IMR-90 (cell line): ENCODE results near the gene DTX3L. TPM values are rescaled to one million over a fixed set of nuclear protein-coding genes. Genes with fewer than 3 reads are reported as not detected.

Experiments
- ATAC-seq: fragments of 200-7000 bp; cut with Tn5 transposase; 2 replicates; pipeline ENCODE4 v1.9.1; 2020; ENCODE audit warnings: low read depth, mild to moderate bottlenecking, moderate library complexity
- BruUV-seq: library from RNA; stranded (reverse); fragments of 400-500 nt; replicated peaks from 2 replicates; lab custom pipeline; 2021; lab: Mats Ljungman, UMichigan
- CTCF ChIA-PET: fragments of 300-600 bp; formaldehyde crosslinking; extraction: SDS; loops from one replicate; lab custom pipeline; 2021; ENCODE audit warnings: antibody characterized with exemption; lab: Yijun Ruan, JAX
- POLR2A ChIA-PET: fragments of 300-600 bp; sonication (Branson Sonifier 250); formaldehyde crosslinking; loops from one replicate; lab custom pipeline; 2022; ENCODE audit warnings: antibody characterized with exemption; ENCODE audit not compliant: unreplicated experiment; lab: Charles Lee
- DNase-seq: peaks from one replicate; pipeline ENCODE4 v3.0.0; 2013
- H2AFZ ChIP-seq: replicated peaks from 2 replicates; pipeline ENCODE3; 2013; ENCODE audit warnings: low read length, mild to moderate bottlenecking; ENCODE audit not compliant: poor library complexity
- H2AK5ac ChIP-seq: 2 replicates; pipeline ENCODE4 v1.6.1; 2013; ENCODE audit warnings: low read depth, low read length, inconsistent platforms
- H2AK9ac ChIP-seq: replicated peaks from 2 replicates; pipeline ENCODE3; 2013; ENCODE audit warnings: mild to moderate bottlenecking, low read depth, low read length, moderate library complexity; ENCODE audit not compliant: poor library complexity
- H2BK120ac ChIP-seq: 2 replicates; pipeline ENCODE4 v1.6.1; 2013; ENCODE audit warnings: low read depth, low read length, inconsistent platforms
- H2BK15ac ChIP-seq: 3 replicates; pipeline ENCODE4 v1.6.1; 2013; ENCODE audit warnings: low read depth, low read length, inconsistent platforms
- H2BK20ac ChIP-seq: 2 replicates; pipeline ENCODE4 v1.6.1; 2013; ENCODE audit warnings: low read depth, mild to moderate bottlenecking, inconsistent platforms, low read length, moderate library complexity
- H2BK5ac ChIP-seq: 2 replicates; pipeline ENCODE4 v1.6.1; 2013; ENCODE audit warnings: mild to moderate bottlenecking, low read depth, low read length, inconsistent platforms; ENCODE audit not compliant: poor library complexity, severe bottlenecking
- H3K14ac ChIP-seq: replicated peaks from 2 replicates; pipeline ENCODE4 v1.6.1; 2013; ENCODE audit warnings: low read depth, low read length, inconsistent platforms
- H3K18ac ChIP-seq: 2 replicates; pipeline ENCODE4 v1.6.1; 2013; ENCODE audit warnings: low read depth, low read length, control low read depth
- H3K23ac ChIP-seq: 2 replicates; pipeline ENCODE4 v1.6.1; 2013; ENCODE audit warnings: low read depth, low read length, inconsistent platforms
- H3K27ac ChIP-seq: 2 replicates; pipeline ENCODE4 v1.5.1; 2013; ENCODE audit warnings: mild to moderate bottlenecking, control low read depth, low read length; ENCODE audit not compliant: insufficient read depth
- H3K27me3 ChIP-seq: 2 replicates; pipeline ENCODE4 v1.6.1; 2013; ENCODE audit warnings: low read length; ENCODE audit not compliant: control insufficient read depth, insufficient read depth
- H3K36me3 ChIP-seq: 2 replicates; pipeline ENCODE4 v1.6.1; 2013; ENCODE audit warnings: low read length, mixed read lengths; ENCODE audit not compliant: control insufficient read depth, insufficient read depth
- H3K4ac ChIP-seq: 2 replicates; pipeline ENCODE4 v1.6.1; 2013; ENCODE audit warnings: low read depth, low read length, inconsistent platforms
- H3K4me1 ChIP-seq: 2 replicates; pipeline ENCODE4 v1.6.1; 2013; ENCODE audit warnings: low read length, mixed read lengths; ENCODE audit not compliant: control insufficient read depth, insufficient read depth
- H3K4me2 ChIP-seq: 2 replicates; pipeline ENCODE4 v1.6.1; 2013; ENCODE audit warnings: low read depth, mild to moderate bottlenecking, control low read depth, low read length, moderate library complexity
- H3K4me3 ChIP-seq: 2 replicates; pipeline ENCODE4 v1.5.1; 2013; ENCODE audit warnings: low read depth, mild to moderate bottlenecking, control low read depth, low read length, moderate library complexity; ENCODE audit not compliant: insufficient read depth
- H3K56ac ChIP-seq: 2 replicates; pipeline ENCODE4 v1.6.1; 2013; ENCODE audit warnings: low read length, inconsistent platforms; ENCODE audit not compliant: insufficient read depth; ENCODE audit errors: extremely low read depth
- H3K79me1 ChIP-seq, 2 experiments: 2 replicates each; pipeline ENCODE4 v1.6.1; 2013; ENCODE audit warnings: low read length in 2 of 2, inconsistent platforms in 1 of 2, low read depth in 1 of 2
- H3K9ac ChIP-seq: 2 replicates; pipeline ENCODE4 v1.6.1; 2013; ENCODE audit warnings: low read depth, low read length, control low read depth
- H3K9me1 ChIP-seq: 2 replicates; pipeline ENCODE4 v1.6.1; 2013; ENCODE audit warnings: low read length, inconsistent platforms; ENCODE audit not compliant: insufficient read depth
- H3K9me3 ChIP-seq: 2 replicates; pipeline ENCODE4 v1.6.1; 2013; ENCODE audit warnings: low read length; ENCODE audit not compliant: control insufficient read depth, insufficient read depth
- H4K20me1 ChIP-seq: 2 replicates; pipeline ENCODE4 v1.6.1; 2013; ENCODE audit warnings: low read length, inconsistent platforms; ENCODE audit not compliant: insufficient read depth
- H4K5ac ChIP-seq: 2 replicates; pipeline ENCODE4 v1.6.1; 2013; ENCODE audit warnings: mild to moderate bottlenecking, low read depth, low read length, control low read depth
- H4K8ac ChIP-seq, 2 experiments: 2 replicates each; pipeline ENCODE4 v1.6.1; 2013; ENCODE audit warnings: low read depth in 2 of 2, low read length in 2 of 2, control low read depth in 1 of 2, inconsistent platforms in 1 of 2
- H4K91ac ChIP-seq: 2 replicates; pipeline ENCODE4 v1.6.1; 2013; ENCODE audit warnings: low read depth, low read length, inconsistent platforms; ENCODE audit not compliant: insufficient read depth
- BHLHE40 ChIP-seq: fragments of 150-350 bp; IDR thresholded peaks from 2 replicates; pipeline ENCODE4 v1.6.1; 2016; ENCODE audit warnings: mild to moderate bottlenecking, low read depth, low read length
- CEBPB ChIP-seq: IDR thresholded peaks from 2 replicates; pipeline ENCODE4 v1.6.1; 2012; ENCODE audit warnings: low read depth, low read length, improper control_type of control experiment
- CHD1 ChIP-seq: IDR thresholded peaks from 2 replicates; pipeline ENCODE4 v1.6.1; 2012; ENCODE audit warnings: low read depth, low read length, improper control_type of control experiment
- CTCF ChIP-seq: conservative IDR thresholded peaks from 2 replicates; pipeline ENCODE4 v1.5.1; 2012; ENCODE audit warnings: mild to moderate bottlenecking, low read depth, low read length, improper control_type of control experiment
- ELK1 ChIP-seq: fragments of 150-350 bp; IDR thresholded peaks from 2 replicates; pipeline ENCODE4 v1.6.1; 2016; ENCODE audit warnings: low read depth, mild to moderate bottlenecking, low read length, moderate library complexity, borderline replicate concordance
- FOS ChIP-seq: fragments of 150-350 bp; IDR thresholded peaks from 2 replicates; pipeline ENCODE4 v1.6.1; 2016; ENCODE audit warnings: low read depth, low read length
- MAFK ChIP-seq: IDR thresholded peaks from 2 replicates; pipeline ENCODE4 v1.6.1; 2012; ENCODE audit warnings: low read depth, low read length, improper control_type of control experiment
- MAZ ChIP-seq: IDR thresholded peaks from 2 replicates; pipeline ENCODE4 v1.6.1; 2012; ENCODE audit warnings: low read depth, mild to moderate bottlenecking, low read length, improper control_type of control experiment, moderate library complexity, borderline replicate concordance
- MXI1 ChIP-seq: IDR thresholded peaks from 2 replicates; pipeline ENCODE4 v1.6.1; 2012; ENCODE audit warnings: low read depth, mild to moderate bottlenecking, low read length, moderate library complexity, borderline replicate concordance
- NFE2L2 ChIP-seq: fragments of 150-350 bp; IDR thresholded peaks from 2 replicates; pipeline ENCODE4 v1.6.1; 2016; ENCODE audit warnings: low read depth, mild to moderate bottlenecking, low read length
- RAD21 ChIP-seq: IDR thresholded peaks from 2 replicates; pipeline ENCODE4 v1.6.1; 2012; ENCODE audit warnings: low read length, improper control_type of control experiment
- RCOR1 ChIP-seq: IDR thresholded peaks from 2 replicates; pipeline ENCODE4 v1.6.1; 2012; ENCODE audit warnings: mild to moderate bottlenecking, low read length, improper control_type of control experiment; ENCODE audit not compliant: insufficient replicate concordance
- RFX5 ChIP-seq: IDR thresholded peaks from 2 replicates; pipeline ENCODE4 v1.8.0; 2012; ENCODE audit warnings: low read depth, mild to moderate bottlenecking, low read length, moderate library complexity
- SMC3 ChIP-seq: fragments of 150-350 bp; IDR thresholded peaks from 2 replicates; pipeline ENCODE4 v1.6.1; 2016; ENCODE audit warnings: low read depth, mild to moderate bottlenecking, antibody characterized with exemption, low read length, moderate library complexity
- USF2 ChIP-seq: fragments of 150-350 bp; IDR thresholded peaks from 2 replicates; pipeline ENCODE4 v1.6.1; 2017; ENCODE audit warnings: mild to moderate bottlenecking, antibody characterized with exemption, low read length, low read depth
- WGBS, 2 experiments: methylation state at CpG; one replicate each; pipeline versions ENCODE4 v1.1.5 to v1.1.7; 2013; ENCODE audit warnings: missing lambda C conversion rate in 2 of 2; ENCODE audit not compliant: insufficient read length in 1 of 2; ENCODE audit errors: extremely low coverage in 2 of 2; 5-methylcytosine and 5-hydroxymethylcytosine counted together
- dilution Hi-C: fragments of 300-500 bp; cut with HindIII; formaldehyde crosslinking; loops from one replicate; pipeline ENCODE4 v1.14.3; 2018; ENCODE audit warnings: low sequenced_read_pairs; ENCODE audit not compliant: unreplicated experiment
- in situ Hi-C: fragments of 300-500 bp; cut with MboI; formaldehyde crosslinking; loops from 3 replicates; pipeline ENCODE4 v1.14.3; 2019; ENCODE audit warnings: low sequenced_read_pairs, inconsistent platforms, mixed read lengths
- intact Hi-C: fragments of 100-400 bp; cut with micrococcal nuclease; formaldehyde crosslinking; loops from 2 replicates; pipeline ENCODE4 v1.10.0; 2022
- polyA plus RNA-seq, 3 experiments: library from polyadenylated mRNA; depleted of rRNA; stranded (reverse); fragments of >200 nt; gene quantifications; 2 replicates each; pipeline ENCODE4 v1.2.3, GENCODE V29; 2012; ENCODE audit warnings: low replicate concordance in 1 of 3
- total RNA-seq: library from RNA; depleted of rRNA; stranded (reverse); fragments of >200 nt; gene quantifications from 2 replicates; pipeline ENCODE4 v1.2.3, GENCODE V29; 2012

DTX3L gene
- total and polyA plus RNA-seq, 2 of the 4 experiments (the other 2 are of a cell fraction), result 4.1 to 7.9 TPM

GRCh38 chr3:122590610-122591009 is 26.5 kb downstream of the DTX3L start:
- no peak overlapping the region for H3K9ac ChIP-seq
- no peak for ATAC-seq
- WGBS, 2 experiments, result no CpG with 5 or more reads among the region's 2 CpGs
- no peak overlapping the region for H3K23ac ChIP-seq
- H2BK120ac ChIP-seq, result no peak overlapping the region
- H4K8ac ChIP-seq, result no peak overlapping the region
- no peak overlapping the region for H2BK20ac ChIP-seq
- BruUV-seq, result no TSS peak
- H3K56ac ChIP-seq, result no peak overlapping the region
- H3K36me3 ChIP-seq, result no peaks in the 10 kb centered on the region
- H2BK5ac ChIP-seq, result no peak overlapping the region
- no peak overlapping the region for H2AK5ac ChIP-seq
- in situ Hi-C loops (no loop called here), intact Hi-C loops (no loop called here), dilution Hi-C loops (no loop called here)
- no peak overlapping the region for H3K18ac ChIP-seq
- H2BK15ac ChIP-seq, result no peak overlapping the region
- H3K4me3 ChIP-seq, result no peak overlapping the region
- H4K20me1 ChIP-seq, result no peaks in the 10 kb centered on the region
- H3K4me1 ChIP-seq, result no peaks in the 10 kb centered on the region
- H3K27me3 ChIP-seq, result 0 out of 2 replicates have a peak, but pooled peaks cover 4% of the 10 kb centered on the region
- no peak overlapping the region for H4K91ac ChIP-seq
- H3K4me2 ChIP-seq, result no peak overlapping the region
- no peak overlapping the region for H4K5ac ChIP-seq
- H3K9me3 ChIP-seq, result no peaks in the 10 kb centered on the region
- ChIA-PET POLR2A (no interaction called here), CTCF (no interaction called here)
- H3K79me1 ChIP-seq, result no peaks in the 10 kb centered on the region
- TF ChIP-seq RAD21 (no peak), FOS (no peak), MXI1 (no peak), ELK1 (no peak), RFX5 (no peak), RCOR1 (no peak), CHD1 (no peak), NFE2L2 (no peak), BHLHE40 (no peak), MAZ (no peak), CEBPB (no peak), MAFK (no peak), SMC3 (no peak), USF2 (no peak), CTCF (no peak)
- no peak overlapping the region for H2AK9ac ChIP-seq
- H3K27ac ChIP-seq, result no peak overlapping the region
- H3K9me1 ChIP-seq, result no peaks in the 10 kb centered on the region
- no peak overlapping the region for H3K4ac ChIP-seq
- H3K14ac ChIP-seq, result no peak overlapping the region
- no peak for DNase-seq
- H2AFZ ChIP-seq, result no peak overlapping the region
